Endothelial cell of umbilical vein (primary cell): ENCODE results near the gene MICAL3. TPM values are rescaled to one million over a fixed set of nuclear protein-coding genes. Genes with fewer than 3 reads are reported as not detected.

Source experiments
- BruUV-seq: library from RNA; stranded (reverse); fragments of 400-500 nt; replicated peaks from 2 replicates; lab custom pipeline; 2021; lab: Mats Ljungman, UMichigan
- CTCF ChIA-PET: fragments of 300-600, 350-600 bp; sonication (Branson Sonifier 250); formaldehyde crosslinking; loops from one replicate; lab custom pipeline; 2021; ENCODE audit warnings: antibody characterized with exemption, inconsistent platforms; lab: Charles Lee
- POLR2A ChIA-PET: fragments of 300-600, 350-600 bp; sonication (Branson Sonifier 250); formaldehyde crosslinking; loops from one replicate; lab custom pipeline; 2021; ENCODE audit warnings: antibody characterized with exemption, inconsistent platforms; lab: Charles Lee
- DNase-seq: peaks from one replicate; pipeline ENCODE4 v3.0.0-alpha.2; 2011; ENCODE audit warnings: low read depth, low spot score
- FAIRE-seq: peaks from 2 replicates; lab custom pipeline; 2011; peaks lifted over from hg19 to GRCh38; lab: Jason Lieb, UNC
- H2AFZ ChIP-seq: 2 replicates; pipeline ENCODE4 v1.6.0; 2012; ENCODE audit warnings: low read depth, low read length, control low read depth, inconsistent platforms
- H3K27ac ChIP-seq: 2 replicates; pipeline ENCODE4 v1.5.1; 2011; ENCODE audit warnings: low read depth, mild to moderate bottlenecking, control low read depth, low read length, moderate library complexity; ENCODE audit not compliant: insufficient read depth
- H3K27me3 ChIP-seq, 2 experiments: 2 replicates each; pipeline versions ENCODE4 v1.6.0 to v1.6.1; 2011; ENCODE audit warnings: low read length in 2 of 2, mixed read lengths in 1 of 2; ENCODE audit not compliant: control insufficient read depth in 2 of 2, insufficient read depth in 2 of 2
- H3K36me3 ChIP-seq, 2 experiments: 2 replicates in 1 of 2; 3 replicates in 1 of 2; pipeline ENCODE4 v1.5.1; 2011; ENCODE audit warnings: low read length in 2 of 2, mild to moderate bottlenecking in 1 of 2, moderate library complexity in 1 of 2; ENCODE audit not compliant: control insufficient read depth in 2 of 2, insufficient read depth in 2 of 2; ENCODE audit errors: extremely low read depth in 1 of 2
- H3K4me1 ChIP-seq: 3 replicates; pipeline ENCODE4 v1.5.1; 2011; ENCODE audit warnings: mild to moderate bottlenecking, low read length; ENCODE audit not compliant: control insufficient read depth, insufficient read depth; ENCODE audit errors: extremely low read depth
- H3K4me2 ChIP-seq: 2 replicates; pipeline ENCODE4 v1.6.1; 2011; ENCODE audit warnings: low read length, control low read depth, mixed read lengths; ENCODE audit not compliant: insufficient read depth
- H3K4me3 ChIP-seq, 3 experiments: fragments of 200-600 bp in 1 of 3; sonication (generic), shearing (Covaris generic) in 1 of 3; replicated peaks in 1 of 3; 2 replicates each; pipeline ENCODE4 v1.5.1; 2011 to 2016; ENCODE audit warnings: control low read depth in 3 of 3, low read length in 3 of 3, mild to moderate bottlenecking in 2 of 3, inconsistent platforms in 1 of 3, low read depth in 1 of 3, moderate library complexity in 1 of 3; ENCODE audit not compliant: insufficient read depth in 1 of 3
- H3K79me2 ChIP-seq: 2 replicates; pipeline ENCODE4 v1.6.0; 2012; ENCODE audit warnings: low read length, inconsistent platforms; ENCODE audit not compliant: control insufficient read depth, insufficient read depth
- H3K9ac ChIP-seq: replicated peaks from 2 replicates; pipeline ENCODE3; 2011; ENCODE audit warnings: low read length, control low read depth; ENCODE audit not compliant: insufficient read depth; ENCODE audit errors: extremely low read depth
- H3K9me1 ChIP-seq: replicated peaks from 3 replicates; pipeline ENCODE4 v1.6.0; 2011; ENCODE audit warnings: mild to moderate bottlenecking, low read length; ENCODE audit not compliant: control insufficient read depth, insufficient read depth; ENCODE audit errors: extremely low read depth
- H3K9me3 ChIP-seq: replicated peaks from 2 replicates; pipeline ENCODE4 v1.5.1; 2012; ENCODE audit warnings: low read length, inconsistent platforms; ENCODE audit not compliant: control insufficient read depth, insufficient read depth
- H4K20me1 ChIP-seq: replicated peaks from 2 replicates; pipeline ENCODE3; 2011; ENCODE audit warnings: mild to moderate bottlenecking, low read length; ENCODE audit not compliant: control insufficient read depth, insufficient read depth; ENCODE audit errors: extremely low read depth
- EZH2 ChIP-seq: IDR thresholded peaks from 2 replicates; pipeline ENCODE4 v1.6.1; 2012; ENCODE audit warnings: borderline replicate concordance, low read depth, mild to moderate bottlenecking, moderate library complexity, low read length, inconsistent platforms; ENCODE audit not compliant: severe bottlenecking
- FOS ChIP-seq: IDR thresholded peaks from 2 replicates; pipeline ENCODE4 v1.6.1; 2011; ENCODE audit warnings: mild to moderate bottlenecking, low read length, moderate library complexity, borderline replicate concordance; ENCODE audit not compliant: insufficient read depth
- GATA2 ChIP-seq: IDR thresholded peaks from 2 replicates; pipeline ENCODE4 v1.7.0; 2011; ENCODE audit warnings: low read depth, mild to moderate bottlenecking, moderate library complexity, mixed read lengths, low read length; ENCODE audit not compliant: insufficient read length, insufficient read depth
- JUN ChIP-seq: IDR thresholded peaks from 2 replicates; pipeline ENCODE4 v1.6.1; 2011; ENCODE audit warnings: borderline replicate concordance, low read depth; ENCODE audit not compliant: insufficient read length, insufficient read depth
- MYC ChIP-seq: IDR thresholded peaks from one replicate; pipeline ENCODE4 v1.6.1; 2011; ENCODE audit warnings: mild to moderate bottlenecking, low read depth, low read length
- POLR2A ChIP-seq: IDR thresholded peaks from 2 replicates; pipeline ENCODE4 v1.6.1; 2012; ENCODE audit warnings: low read depth, mild to moderate bottlenecking, control low read depth, low read length
- POLR2AphosphoS5 ChIP-seq: IDR thresholded peaks from 2 replicates; pipeline ENCODE4 v1.6.1; 2012; ENCODE audit warnings: low read depth, mild to moderate bottlenecking, control low read depth, low read length, moderate library complexity; ENCODE audit not compliant: insufficient read depth
- dilution Hi-C: fragments of 300-500 bp; cut with MboI; formaldehyde crosslinking; loops from one replicate; pipeline ENCODE4 v1.15.0; 2019; ENCODE audit warnings: low sequenced_read_pairs; ENCODE audit not compliant: extremely low pct_ligation_motif_present
- intact Hi-C: fragments of 100-400 bp; cut with micrococcal nuclease; formaldehyde crosslinking; loops from one replicate; pipeline ENCODE4 v1.10.0; 2022
- polyA plus RNA-seq, 4 experiments: library from polyadenylated mRNA; depleted of rRNA in 3 of 4; stranded (reverse) in 3 of 4; unstranded in 1 of 4; fragments of >200 nt; gene quantifications; 2 replicates each; pipeline versions ENCODE4 v1.2.1 to v1.2.3, GENCODE V29; 2011 to 2012; ENCODE audit warnings: missing spikeins in 1 of 4
- total RNA-seq: library from RNA; stranded (reverse); gene quantifications from 2 replicates; pipeline ENCODE4 v1.2.3, GENCODE V29; 2021
- TF ChIP-seq, protein P1 (sequence below), 2 donors: IDR thresholded peaks; 1 replicate in 1 of 2; 2 replicates in 1 of 2; pipeline ENCODE4 v1.5.1; 2011; ENCODE audit warnings: low read length in 2 of 2, mild to moderate bottlenecking in 2 of 2, moderate library complexity in 2 of 2, control low read depth in 1 of 2, inconsistent platforms in 1 of 2, low read depth in 1 of 2; ENCODE audit not compliant: insufficient read depth in 1 of 2; ENCODE audit errors: extremely low read depth in 1 of 2
- TF ChIP-seq, protein P2 (sequence below): IDR thresholded peaks from 2 replicates; pipeline ENCODE4 v1.6.1; 2011; ENCODE audit not compliant: insufficient read depth, insufficient read length

MICAL3 gene
- total and polyA plus RNA-seq, 2 donors (not counting 3 experiments of a cell fraction or from before 2014, with no cell fraction given), result 14.5 to 63.7 TPM

DNA sequence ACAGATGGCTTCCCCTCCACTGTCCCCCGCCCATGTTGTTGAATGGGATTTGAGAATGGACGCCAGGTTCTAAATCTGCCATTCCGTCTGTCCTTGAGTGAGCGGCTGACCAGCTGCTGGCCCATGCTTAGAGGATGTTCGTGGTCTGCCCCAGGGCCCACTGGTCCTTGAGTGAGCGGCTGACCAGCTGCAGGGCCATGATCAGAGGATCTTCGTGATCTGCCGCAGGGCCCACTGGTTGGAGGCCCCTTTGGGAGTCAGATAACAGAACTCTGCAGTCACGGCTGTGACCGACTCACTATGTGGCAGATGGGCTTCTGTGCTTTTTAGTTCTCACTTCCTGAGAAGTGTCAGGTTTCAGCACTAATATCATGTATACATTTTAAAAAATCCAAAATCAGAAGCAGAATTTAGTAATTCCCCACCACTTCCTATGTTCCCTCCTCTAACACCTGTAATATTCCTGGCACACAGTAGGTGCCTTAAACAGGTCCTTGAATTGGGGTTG, 54.1 kb downstream of the MICAL3 start:
- Histone ChIP-seq H3K9me3 (no peaks in the 10 kb centered on the region), H4K20me1 (no peaks in the 10 kb centered on the region)
- no TSS peak for BruUV-seq

More for the DNA sequence above, 54.1 kb downstream of the MICAL3 start:
- Histone ChIP-seq H3K4me1 (peaks cover 31% of the 10 kb centered on the region), H3K9ac (no peak overlapping the region), H3K27ac (no peak overlapping the region), H3K27me3 (no peaks in the 10 kb centered on the region), H3K4me3 (no peak overlapping the region), H2AFZ (no peak overlapping the region), H3K79me2 (peaks cover 75% of the 10 kb centered on the region), H3K9me1 (no peaks in the 10 kb centered on the region), H3K4me2 (no peak overlapping the region), H3K36me3 (no peaks in the 10 kb centered on the region)
- ChIA-PET CTCF (no interaction called here), POLR2A (no interaction called here)
- dilution Hi-C loops (no loop called here), intact Hi-C loops (no loop called here)
- TF ChIP-seq, protein P1, sequence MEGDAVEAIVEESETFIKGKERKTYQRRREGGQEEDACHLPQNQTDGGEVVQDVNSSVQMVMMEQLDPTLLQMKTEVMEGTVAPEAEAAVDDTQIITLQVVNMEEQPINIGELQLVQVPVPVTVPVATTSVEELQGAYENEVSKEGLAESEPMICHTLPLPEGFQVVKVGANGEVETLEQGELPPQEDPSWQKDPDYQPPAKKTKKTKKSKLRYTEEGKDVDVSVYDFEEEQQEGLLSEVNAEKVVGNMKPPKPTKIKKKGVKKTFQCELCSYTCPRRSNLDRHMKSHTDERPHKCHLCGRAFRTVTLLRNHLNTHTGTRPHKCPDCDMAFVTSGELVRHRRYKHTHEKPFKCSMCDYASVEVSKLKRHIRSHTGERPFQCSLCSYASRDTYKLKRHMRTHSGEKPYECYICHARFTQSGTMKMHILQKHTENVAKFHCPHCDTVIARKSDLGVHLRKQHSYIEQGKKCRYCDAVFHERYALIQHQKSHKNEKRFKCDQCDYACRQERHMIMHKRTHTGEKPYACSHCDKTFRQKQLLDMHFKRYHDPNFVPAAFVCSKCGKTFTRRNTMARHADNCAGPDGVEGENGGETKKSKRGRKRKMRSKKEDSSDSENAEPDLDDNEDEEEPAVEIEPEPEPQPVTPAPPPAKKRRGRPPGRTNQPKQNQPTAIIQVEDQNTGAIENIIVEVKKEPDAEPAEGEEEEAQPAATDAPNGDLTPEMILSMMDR (IDR thresholded peaks at IDR 0.05; ENCODE audit: extremely low read depth in 1 of 2, insufficient read depth in 1 of 2, low read depth in 1 of 2, low read length in 2 of 2), result no peak
- no peak for TF ChIP-seq POLR2A
- TF ChIP-seq, protein P2, sequence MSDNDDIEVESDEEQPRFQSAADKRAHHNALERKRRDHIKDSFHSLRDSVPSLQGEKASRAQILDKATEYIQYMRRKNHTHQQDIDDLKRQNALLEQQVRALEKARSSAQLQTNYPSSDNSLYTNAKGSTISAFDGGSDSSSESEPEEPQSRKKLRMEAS, result no peak
- no peak for TF ChIP-seq MYC
- no peak for TF ChIP-seq EZH2
- no peak for TF ChIP-seq POLR2AphosphoS5
- TF ChIP-seq GATA2, result no peak
- no peak for TF ChIP-seq FOS
- no peak for TF ChIP-seq JUN
- DNase-seq, result no peak
- FAIRE-seq, result peak; percentile 12
